Astrocyte of the cerebellum (primary cell): ENCODE results near the gene ZNF519.

Experiments
- DNase-seq: peaks from one replicate; pipeline ENCODE4 v3.0.0-alpha.2; 2011; ENCODE audit warnings: low read depth
- H3K4me3 ChIP-seq: 2 replicates; pipeline ENCODE4 v1.5.1; 2011; ENCODE audit warnings: mild to moderate bottlenecking, low read depth, low read length, moderate library complexity
- CTCF ChIP-seq: IDR thresholded peaks from 2 replicates; pipeline ENCODE4 v1.5.1; 2012; ENCODE audit warnings: low read length, low read depth, moderate library complexity, mild to moderate bottlenecking; ENCODE audit errors: missing control alignments
- in situ Hi-C: cut with HindIII; loops from 2 replicates; pipeline ENCODE4 v1.10.0; 2017; ENCODE audit warnings: low sequenced_read_pairs

The ZNF519 gene

GRCh38 chr18:14092625-14093306 lies 39.5 kb downstream of the ZNF519 start:
- no peak for DNase-seq
- no peak overlapping the region for H3K4me3 ChIP-seq
- TF ChIP-seq CTCF = no peak
- in situ Hi-C loops = no loop called here

- in situ Hi-C loops = no loop called here
- no peak for DNase-seq
- TF ChIP-seq CTCF = no peak
- H3K4me3 ChIP-seq = no peak overlapping the region
These were observed 42.5 kb downstream of the ZNF519 start for GRCh38 chr18:14089781-14090180.

GRCh38 chr18:14089191-14089590 lies 43.0 kb downstream of the ZNF519 start:
- TF ChIP-seq CTCF = no peak
- DNase-seq = no peak
- in situ Hi-C loops = no loop called here
- H3K4me3 ChIP-seq = no peak overlapping the region

GRCh38 chr18:14086458-14087231 lies 45.6 kb downstream of the ZNF519 start:
- H3K4me3 ChIP-seq = no peak overlapping the region
- no peak for DNase-seq
- peak; percentile 68 for TF ChIP-seq CTCF
- in situ Hi-C loops = no loop called here

GRCh38 chr18:14085770-14086457 lies 46.3 kb downstream of the ZNF519 start:
- no peak for TF ChIP-seq CTCF
- in situ Hi-C loops = no loop called here
- no peak overlapping the region for H3K4me3 ChIP-seq
- no peak for DNase-seq

GRCh38 chr18:14075196-14075595 lies 57.0 kb downstream of the ZNF519 start:
- DNase-seq = no peak
- H3K4me3 ChIP-seq = no peak overlapping the region
- TF ChIP-seq CTCF = no peak
- in situ Hi-C loops = no loop called here
